NCI-H2081 (cell line): Measurements from ENCODE around the gene NECTIN2.
"Not testable (repeated sequence)": the region's sequence is repeated elsewhere in the genome, so short reads cannot be mapped to it uniquely, and the experiment has no call there.

Experiments
- DNase-seq, 2 experiments: peaks; one replicate each; lab custom pipeline; 2025; lab: John Stamatoyannopoulos, UW

The NECTIN2 gene

GRCh38 chr19:44817725-44818465 lies 28.2 kb upstream of the NECTIN2 start:
- DNase-seq = no peak

DNA sequence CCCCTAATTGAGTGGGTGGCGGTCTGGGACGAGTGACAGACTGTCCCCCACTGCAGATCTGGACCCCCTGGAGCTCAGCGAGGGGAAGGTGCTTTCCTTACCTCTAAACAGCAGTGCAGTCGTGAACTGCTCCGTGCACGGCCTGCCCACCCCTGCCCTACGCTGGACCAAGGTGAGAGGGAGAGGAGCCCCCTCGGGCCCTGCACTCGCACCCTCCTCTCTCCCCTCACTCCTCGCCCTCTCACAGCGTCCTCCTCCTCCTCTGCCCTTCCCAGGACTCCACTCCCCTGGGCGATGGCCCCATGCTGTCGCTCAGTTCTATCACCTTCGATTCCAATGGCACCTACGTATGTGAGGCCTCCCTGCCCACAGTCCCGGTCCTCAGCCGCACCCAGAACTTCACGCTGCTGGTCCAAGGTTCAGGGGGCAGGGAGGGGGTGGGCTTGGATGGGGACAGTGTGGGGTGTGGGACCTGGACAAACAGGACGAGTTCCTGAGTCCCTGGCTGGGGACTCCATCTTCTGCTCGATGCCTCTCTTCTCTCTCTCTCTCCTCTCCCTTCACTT lies 27.5 kb upstream of the NECTIN2 start:
- no peak for DNase-seq

- DNase-seq = no peak
Observed at GRCh38 chr19:44819246-44819832, 26.8 kb upstream of the NECTIN2 start.

- no peak for DNase-seq
Observed at GRCh38 chr19:44820648-44821609, 25.2 kb upstream of the NECTIN2 start.

GRCh38 chr19:44822177-44822576 lies 23.9 kb upstream of the NECTIN2 start:
- no peak for DNase-seq

DNA sequence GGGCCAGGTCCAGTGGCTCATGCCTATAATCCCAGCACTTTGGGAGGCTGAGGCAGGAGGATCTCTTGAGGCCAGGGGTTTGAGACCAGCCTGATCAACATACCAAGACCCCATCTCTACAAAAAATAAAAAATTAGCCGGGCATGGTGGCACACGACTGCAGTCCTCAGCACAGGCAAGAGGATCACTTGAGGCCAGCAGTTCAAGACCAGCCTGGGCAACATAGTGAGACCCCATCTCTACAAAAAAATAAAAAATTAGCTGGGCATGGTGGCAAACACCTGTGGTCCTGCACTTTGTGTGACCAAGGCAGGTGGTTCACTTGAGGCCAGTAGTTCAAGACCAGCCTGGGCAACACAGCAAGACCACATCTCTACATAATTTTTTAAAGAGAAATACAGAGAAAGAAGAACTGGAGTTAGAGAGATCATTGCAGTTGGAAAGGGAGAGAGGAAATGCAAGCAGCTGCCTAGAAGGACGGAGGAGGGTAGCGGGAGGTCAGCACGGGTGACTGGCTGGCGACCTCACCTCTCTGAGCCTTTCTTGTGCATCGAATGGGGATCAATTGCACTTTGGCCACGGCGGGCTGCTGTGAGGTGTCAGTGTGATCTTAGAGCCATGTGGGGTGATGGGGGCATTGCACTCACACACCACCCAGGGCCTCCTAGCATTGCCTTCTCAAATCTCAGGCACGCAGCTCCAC lies 23.3 kb upstream of the NECTIN2 start:
- DNase-seq = no peak

DNA sequence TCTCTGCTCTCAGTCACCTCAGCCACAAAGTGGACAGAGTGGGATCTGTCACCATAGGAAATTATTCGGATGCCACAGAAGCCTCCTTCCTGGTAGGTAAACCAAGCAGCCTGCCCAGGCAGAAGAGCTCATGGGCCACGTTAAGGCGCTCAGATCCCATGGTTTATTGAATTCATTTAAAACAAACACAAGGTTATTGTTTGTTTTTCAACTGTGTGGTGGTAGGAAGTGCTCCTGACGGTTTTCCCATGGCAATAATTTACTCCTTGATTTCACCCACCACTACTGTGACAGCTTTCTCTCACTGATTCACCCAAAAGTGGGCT lies 22.8 kb upstream of the NECTIN2 start:
- DNase-seq = no peak

DNA sequence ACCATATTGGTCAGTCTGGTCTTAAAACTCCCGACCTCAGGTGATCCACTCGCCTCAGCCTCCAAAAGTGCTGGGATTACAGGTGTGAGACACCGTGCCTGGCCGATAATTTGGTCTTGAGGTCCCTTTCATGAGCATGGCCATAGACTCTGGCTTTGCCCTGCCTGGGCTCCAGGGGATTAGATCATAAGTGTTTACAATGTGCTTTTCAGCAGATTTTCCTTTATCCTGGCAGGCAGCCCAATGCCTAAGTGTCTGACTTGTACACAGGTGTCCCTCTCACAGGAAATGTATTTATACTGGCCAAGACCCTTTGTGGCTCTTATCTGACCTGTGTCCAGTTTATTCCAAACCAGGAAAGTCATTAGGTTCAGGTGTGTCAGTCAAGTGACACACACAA lies 21.3 kb upstream of the NECTIN2 start:
- peak in 1 of 2 experiments; percentile 33 for DNase-seq

DNA sequence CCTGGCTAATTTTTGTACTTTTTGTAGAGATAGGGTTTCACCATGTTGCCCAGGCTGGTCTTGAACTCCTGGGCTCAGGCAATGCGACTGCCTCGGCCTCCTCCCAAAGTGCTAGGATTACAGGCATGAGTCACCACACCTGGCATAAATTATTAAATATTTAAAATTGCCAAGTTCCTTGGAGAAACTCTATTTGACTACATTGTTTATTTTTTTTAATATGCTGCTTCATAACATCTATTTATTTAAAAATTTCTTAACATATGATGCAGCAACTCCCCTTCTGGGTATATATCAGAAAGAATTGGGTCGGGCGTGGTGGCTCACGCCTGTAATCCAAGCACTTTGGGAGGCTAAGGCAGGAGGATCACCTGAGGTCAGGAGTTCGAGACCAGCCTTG lies 13.2 kb upstream of the NECTIN2 start:
- not testable (repeated sequence) for DNase-seq

DNA sequence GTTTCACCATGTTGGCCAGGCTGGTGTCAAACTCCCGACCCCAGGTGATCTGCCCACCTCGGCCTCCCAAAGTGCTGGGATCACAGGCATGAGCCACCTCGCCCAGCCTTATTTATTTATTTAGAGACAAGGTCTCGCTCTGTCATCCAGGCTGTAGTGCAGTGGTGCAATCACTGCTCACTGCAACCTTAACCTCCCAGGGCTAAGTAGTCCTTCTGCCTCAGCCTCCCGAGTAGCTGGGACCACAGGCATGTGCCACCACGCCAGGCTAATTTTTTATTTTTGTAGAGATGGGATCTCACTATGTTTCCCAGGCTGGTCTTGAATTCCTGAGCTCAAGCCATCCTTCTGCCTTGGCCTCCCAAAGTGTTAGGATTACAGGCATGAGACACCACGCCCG lies 11.7 kb upstream of the NECTIN2 start:
- not testable (repeated sequence) for DNase-seq

GRCh38 chr19:44839276-44839675 lies 6.8 kb upstream of the NECTIN2 start:
- DNase-seq = no peak

DNA sequence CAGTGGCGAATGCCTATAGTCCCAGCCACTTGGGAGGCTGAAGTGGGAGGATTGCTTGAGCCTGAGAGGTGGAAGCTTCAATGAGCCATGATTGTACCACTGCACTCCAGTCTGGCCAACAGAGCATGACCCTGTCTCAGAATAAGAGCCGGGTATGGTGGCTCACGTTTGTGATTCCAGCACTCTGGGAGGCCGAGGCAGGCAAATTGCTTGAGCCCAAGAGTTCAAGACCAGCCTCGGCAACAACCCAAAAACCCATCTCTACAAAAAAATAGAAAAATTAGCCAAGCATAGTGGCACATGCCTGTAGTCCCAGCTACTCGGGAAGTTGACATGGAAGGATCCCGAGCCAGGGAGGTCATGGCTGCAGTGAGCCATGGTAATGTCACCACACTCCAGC lies 5.3 kb upstream of the NECTIN2 start:
- no peak for DNase-seq

GRCh38 chr19:44841231-44841630 lies 4.9 kb upstream of the NECTIN2 start:
- DNase-seq = no peak

DNA sequence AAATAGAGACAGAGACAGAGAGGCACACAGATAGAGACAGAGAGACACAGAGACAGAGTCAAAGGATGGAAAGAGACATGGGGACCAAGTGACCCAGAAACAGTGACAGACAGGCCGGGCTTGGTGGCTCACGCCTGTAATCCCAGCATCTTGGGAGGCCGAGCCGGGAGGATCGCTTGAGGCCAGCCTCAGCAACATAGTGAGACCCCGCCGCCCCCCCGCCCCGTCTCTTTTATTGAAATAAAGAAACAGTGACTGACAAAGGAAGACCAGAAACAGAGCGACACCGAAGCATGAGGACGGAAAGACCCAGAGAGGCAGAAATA lies 848 bp upstream of the NECTIN2 start:
- DNase-seq = no peak

DNA sequence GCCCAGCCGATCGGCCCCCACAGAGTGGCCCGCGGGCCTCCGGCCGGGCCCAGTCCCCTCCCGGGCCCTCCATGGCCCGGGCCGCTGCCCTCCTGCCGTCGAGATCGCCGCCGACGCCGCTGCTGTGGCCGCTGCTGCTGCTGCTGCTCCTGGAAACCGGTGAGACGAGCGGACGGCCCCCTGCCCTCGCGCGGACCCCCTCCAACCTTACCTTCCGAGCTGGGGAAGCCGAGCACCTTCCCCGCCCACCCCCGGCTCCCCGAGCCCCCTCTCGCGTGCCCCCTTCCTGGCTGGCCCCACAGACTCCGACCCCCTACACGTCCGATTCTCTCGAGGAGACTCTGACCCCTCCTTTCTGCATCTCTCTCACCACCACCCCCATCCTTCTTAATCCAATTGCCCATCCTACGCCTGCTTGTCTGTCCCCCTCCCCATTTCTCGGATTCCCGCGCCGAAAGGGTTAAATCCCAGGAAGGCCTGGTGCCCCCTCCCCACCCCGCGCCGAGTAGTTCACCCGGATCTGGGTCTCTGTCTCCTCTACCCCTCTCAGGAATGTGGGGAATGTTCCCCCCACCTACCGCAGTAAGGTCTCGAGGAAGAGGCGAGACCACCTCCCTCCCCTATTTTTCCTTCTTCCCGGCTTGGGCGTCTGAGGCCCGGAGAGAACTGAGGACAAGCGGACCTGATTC lies 502 bp downstream of the NECTIN2 start:
- DNase-seq = no peak

DNA sequence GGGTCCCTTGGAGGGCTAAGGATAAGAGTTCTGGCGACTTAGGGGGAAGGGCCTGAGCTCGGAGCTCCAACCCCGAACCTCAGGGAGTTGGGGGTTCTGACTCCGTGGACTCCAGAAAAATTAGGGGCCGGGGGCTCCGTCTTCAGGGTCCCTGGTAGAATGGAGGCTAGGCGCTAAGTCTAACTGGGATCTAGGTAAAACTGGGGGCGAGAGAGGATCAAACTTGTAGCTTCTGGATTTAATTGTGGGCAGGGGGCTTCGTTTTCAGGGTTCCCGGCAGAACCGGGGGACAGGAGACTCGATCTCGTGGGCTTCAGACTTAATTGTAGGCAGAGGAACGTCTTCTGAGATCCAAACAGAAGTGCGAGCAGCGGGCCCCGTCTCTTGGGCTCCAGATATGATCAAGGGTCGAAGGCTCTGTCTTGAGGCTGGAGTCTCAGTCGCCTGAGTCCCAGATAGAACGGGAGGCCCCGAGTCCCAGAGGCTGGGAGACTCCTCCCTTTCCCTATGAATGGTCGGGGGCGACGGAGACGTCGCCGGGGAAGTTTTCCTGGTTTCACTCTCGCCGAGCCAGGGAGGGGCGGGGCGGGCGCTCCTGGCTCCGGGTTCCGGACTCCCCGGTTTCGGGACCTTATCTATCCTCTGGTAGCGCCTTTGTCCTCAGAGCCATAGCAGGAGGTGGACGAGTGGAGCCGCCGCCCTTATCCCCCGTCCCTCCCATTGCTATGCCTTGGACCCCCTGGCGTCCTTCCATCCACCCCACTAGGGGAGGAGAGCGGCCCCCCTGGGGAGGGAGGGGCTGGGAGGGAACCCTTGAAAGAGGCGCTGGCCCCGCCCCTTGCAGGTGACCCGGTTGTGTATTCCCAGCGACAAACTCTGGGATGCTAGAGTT lies 1.3 kb downstream of the NECTIN2 start:
- DNase-seq = no peak

GRCh38 chr19:44848036-44848811 lies 2.1 kb downstream of the NECTIN2 start:
- DNase-seq = no peak

- no peak for DNase-seq
Observed at GRCh38 chr19:44848812-44849447, 2.8 kb downstream of the NECTIN2 start.

DNA sequence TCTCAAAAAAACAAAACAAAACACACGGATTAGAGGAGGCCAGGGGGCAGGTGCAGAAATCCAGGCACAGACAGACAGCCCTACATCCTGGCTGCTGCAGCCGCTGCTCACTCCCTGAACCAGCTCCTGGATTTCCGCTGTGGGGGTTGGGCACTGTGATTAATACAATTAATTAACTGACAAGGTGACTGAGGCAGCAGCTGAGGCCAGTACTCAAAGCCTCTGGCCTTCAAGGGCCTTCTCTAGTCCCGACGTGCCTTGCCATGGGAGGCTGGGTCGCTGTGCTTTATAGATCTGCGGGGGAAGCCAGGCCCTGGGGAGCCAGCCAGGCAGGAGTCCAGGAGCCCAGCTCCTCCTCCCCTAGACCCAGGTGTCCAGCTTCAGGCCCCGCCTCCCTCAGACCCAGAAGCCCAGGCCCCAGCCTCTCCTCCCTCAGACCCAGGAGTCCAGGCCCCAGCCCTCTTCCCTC lies 4.6 kb downstream of the NECTIN2 start:
- DNase-seq = no peak
